GOT3 (cell line): ENCODE measurements around the gene AKAP13.

ENCODE experiments used
- DNase-seq: peaks from one replicate; lab custom pipeline; 2025; ENCODE audit warnings: mixed read lengths; lab: John Stamatoyannopoulos, UW

AKAP13 gene

GRCh38 chr15:85598219-85598618 lies 217.8 kb downstream of the AKAP13 start:
- DNase-seq = no peak

GRCh38 chr15:85598718-85599398 lies 218.5 kb downstream of the AKAP13 start:
- no peak for DNase-seq

- no peak for DNase-seq
Measured at GRCh38 chr15:85600001-85600400, 219.6 kb downstream of the AKAP13 start.

DNA sequence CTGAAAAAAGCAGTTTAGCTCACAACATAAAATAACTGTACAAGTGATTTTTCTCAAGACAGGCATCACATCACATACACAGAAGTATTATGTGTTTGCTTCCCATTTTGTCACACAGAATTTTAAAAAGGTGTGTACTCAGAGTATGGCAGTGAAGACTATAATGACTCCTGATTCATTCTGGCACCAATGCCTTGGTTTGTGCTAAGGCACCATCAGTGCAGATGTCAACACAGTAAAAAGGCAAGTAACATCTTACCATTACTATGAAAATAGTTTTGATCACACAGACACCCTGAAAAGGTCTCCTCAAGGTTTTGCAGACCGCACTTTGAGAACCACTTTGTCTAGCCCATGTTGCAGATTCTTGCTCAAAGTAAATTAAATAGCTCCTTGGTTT lies 222.8 kb downstream of the AKAP13 start:
- DNase-seq = no peak

DNA sequence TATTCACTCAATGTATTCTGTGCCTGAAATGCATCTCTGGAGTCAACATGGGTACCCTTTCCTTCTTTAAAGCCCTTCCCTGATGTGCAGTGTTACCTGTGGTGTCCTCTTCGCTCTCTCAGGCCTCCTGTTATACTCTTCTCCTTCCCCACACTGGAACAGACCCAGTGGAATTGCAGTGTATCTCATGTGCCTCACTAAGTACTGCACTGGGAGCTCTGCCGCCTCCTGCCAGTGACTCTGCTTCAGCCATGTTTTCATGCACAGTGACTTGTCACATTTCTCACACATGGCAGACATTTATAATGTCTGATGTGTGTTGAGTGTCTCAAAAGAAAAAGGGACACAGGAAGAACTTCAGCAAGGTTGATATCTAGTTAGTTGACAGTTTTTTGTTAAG lies 223.3 kb downstream of the AKAP13 start:
- DNase-seq = no peak

DNA sequence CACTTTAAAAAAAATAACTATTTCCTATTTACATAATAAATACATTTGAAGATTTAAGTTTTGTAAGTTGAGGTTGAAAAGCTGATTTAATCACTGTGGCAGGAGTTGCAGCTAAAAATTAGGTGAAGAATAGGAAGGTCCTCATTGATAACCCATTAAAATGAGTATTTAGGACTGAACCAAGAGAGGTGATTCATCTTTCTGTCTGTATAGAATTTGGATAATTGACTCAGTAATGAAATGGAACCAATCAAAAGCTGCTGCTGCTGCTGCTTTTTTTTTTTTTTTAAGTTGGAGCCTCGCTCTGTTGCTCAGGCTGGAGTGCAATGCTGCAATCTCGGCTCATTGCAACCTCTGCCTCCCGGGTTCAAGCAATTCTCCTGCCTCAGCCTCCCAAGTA lies 223.8 kb downstream of the AKAP13 start:
- no peak for DNase-seq

GRCh38 chr15:85606738-85607137 lies 226.3 kb downstream of the AKAP13 start:
- no peak for DNase-seq

DNA sequence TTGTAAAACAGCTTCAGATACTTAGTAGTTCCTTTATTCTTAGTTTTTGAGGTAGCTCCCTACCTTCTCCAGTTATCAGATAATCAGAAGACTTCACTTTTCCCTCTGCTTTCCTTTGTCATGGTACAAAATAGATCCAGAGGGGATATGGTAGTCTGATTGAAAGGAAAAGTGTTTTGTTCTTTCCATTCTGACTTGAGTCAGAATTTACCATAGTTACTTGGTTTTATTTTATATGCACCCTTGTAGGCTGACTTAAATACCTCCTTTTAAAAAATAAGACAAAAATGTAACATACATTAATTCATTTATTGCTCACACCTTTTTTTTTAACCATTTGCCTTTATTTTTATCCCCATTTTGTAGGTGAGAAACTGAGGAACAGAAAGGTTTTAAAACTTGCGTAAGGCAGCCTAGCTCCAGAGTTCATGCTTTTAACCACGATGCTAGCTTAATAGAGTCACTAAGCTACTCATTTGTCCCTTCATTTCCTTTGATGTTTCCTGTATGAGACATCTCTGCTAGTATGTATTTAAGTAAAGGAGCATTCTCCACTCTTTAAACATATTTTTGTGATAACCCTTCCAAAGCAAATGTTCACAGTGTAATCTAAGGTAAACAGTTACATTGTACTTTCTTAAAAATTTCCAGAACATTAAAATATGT lies 226.9 kb downstream of the AKAP13 start:
- DNase-seq = no peak

DNA sequence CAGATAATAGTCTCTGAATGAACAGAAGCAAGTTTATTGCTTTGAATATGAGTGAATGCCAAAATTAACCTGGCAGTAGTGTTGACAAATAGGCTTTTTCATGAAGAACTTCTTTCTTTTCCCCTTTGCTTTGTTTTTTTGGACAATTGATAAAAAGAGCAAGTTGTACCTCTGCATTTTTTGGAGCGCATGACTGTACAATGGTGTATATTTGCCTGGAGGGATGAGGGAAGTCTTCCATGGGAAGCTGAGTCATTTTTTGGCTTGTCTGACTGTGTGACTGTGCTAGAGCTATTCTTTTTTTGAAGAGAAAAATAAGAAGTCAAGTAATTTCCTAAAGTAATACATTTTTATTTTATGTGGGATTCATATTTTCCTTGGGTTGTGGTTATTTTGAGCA lies 227.4 kb downstream of the AKAP13 start:
- no peak for DNase-seq

GRCh38 chr15:85609492-85609891 lies 229.1 kb downstream of the AKAP13 start:
- DNase-seq = no peak

GRCh38 chr15:85611361-85611760 lies 231.0 kb downstream of the AKAP13 start:
- no peak for DNase-seq

GRCh38 chr15:85614059-85614458 lies 233.7 kb downstream of the AKAP13 start:
- DNase-seq = no peak

GRCh38 chr15:85615930-85616329 lies 235.5 kb downstream of the AKAP13 start:
- DNase-seq = no peak

DNA sequence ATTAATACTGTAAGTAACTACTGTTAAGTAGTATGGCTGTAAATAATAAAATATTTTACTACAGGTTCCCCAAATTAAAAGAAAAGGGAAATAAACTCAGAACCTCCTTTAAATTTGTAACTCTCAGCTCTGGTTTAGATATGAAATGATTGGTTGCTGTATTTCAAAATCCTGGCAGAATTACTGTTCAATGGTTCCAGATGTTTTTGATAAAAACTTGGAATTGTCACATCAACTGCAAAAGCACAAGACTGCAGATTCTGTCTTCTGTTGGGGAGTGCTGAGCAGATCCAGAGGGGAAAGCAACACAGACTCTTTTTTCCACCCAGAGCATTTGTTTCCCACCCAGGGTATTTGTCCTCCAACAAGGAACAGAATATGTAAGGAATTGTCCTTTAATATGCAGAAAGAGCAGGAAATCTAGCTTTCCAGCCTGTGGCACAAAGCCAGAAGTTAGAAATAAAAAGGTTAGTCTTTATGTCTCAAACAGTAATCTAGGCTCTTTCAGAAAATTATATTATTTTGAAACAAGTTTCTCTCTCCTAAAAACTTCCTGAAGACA lies 236.2 kb downstream of the AKAP13 start:
- DNase-seq = no peak

GRCh38 chr15:85618228-85618505 lies 237.8 kb downstream of the AKAP13 start:
- DNase-seq = no peak

DNA sequence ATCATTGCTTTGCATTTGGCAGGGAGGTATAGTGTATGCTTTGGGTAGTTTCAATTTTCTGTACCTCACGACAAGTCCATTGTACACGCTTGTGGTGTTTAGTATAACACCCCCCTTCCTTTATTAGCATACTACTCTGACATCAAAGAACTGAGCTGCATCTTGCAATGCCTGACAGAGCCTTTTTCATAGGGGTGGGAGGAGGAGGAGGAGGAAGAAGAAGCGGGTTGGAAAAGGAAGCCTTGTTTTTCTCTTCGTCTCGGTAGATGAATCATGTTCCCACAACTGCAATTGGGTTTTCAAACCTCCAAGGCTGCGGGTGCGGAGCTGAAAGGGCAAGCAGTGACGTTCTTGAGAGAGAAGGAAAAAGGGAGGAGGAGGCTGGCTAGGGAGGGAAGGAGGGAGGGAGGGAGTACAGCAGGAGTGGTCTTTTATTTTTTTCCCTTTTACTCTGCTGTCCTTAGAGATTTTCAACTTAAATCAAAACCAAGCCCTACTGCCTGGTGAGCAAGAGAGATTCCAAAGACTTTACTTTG lies 238.6 kb downstream of the AKAP13 start:
- DNase-seq = peak; percentile 30

DNA sequence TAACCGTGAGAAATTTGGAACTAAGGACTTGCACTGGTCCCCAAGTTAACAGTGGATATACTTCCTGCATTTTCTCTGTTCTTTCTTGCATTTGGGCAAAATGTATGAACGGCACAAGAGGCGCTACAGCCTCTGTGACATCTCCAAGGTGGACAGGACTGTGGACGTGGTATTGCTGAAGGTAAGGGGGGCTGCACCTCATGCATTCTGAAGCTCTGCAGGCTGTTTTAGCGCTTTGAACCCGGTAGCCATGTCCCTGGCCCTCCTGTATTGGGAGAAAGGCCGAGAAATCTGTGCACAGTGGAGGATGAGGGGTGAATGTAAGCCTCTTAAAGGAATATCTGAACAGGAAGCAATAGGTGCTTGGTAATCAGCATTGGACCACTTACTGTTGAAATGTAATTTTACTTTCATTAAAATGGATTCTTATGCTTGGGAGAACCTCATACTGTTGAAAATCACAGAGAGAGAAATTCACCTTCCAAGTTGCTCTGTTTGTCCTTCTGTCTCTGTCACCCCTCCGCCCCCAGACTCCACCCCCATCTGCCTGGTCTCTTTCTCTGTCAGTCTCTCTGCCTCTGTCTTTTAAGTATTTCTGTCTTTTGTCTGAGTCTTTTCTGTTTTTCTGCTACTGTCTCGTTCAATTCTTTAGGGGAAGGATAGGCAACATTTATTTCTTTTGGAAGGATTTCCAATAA lies 239.7 kb downstream of the AKAP13 start:
- DNase-seq = no peak

DNA sequence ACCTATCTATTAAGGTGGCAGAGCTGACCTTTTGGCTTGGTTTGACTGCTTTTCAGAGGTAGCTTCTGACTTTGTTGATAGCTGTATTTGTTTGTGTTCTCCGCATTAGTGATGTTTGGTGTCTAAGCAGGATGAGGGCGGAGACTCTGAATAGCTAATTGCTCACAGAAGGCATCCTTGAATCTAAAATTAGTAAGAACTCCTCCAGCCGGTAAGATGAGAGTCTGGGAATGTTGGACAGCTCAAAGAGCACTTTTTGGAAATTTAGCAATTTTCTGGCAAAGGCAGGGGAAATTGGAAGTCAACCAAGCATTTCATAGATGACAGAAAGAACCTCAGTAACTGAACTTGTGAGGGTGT lies 240.3 kb downstream of the AKAP13 start:
- DNase-seq = no peak

- DNase-seq = no peak
Measured at GRCh38 chr15:85621094-85621493, 240.7 kb downstream of the AKAP13 start.

- no peak for DNase-seq
Measured at GRCh38 chr15:85622221-85622831, 241.9 kb downstream of the AKAP13 start.

- DNase-seq = no peak
Measured at GRCh38 chr15:85623315-85624049, 243.1 kb downstream of the AKAP13 start.

- no peak for DNase-seq
Measured at GRCh38 chr15:85624291-85624801, 243.9 kb downstream of the AKAP13 start.
